ENCODE results near the gene GPR146.
A peak's percentile ranks its signal among the peaks of the same experiment; 100 is the strongest.

Gene GPR146

GRCh38 chr7:1095621-1096155 is 51.3 kb downstream of the GPR146 start:
- no peak for DNase-seq

GRCh38 chr7:1096156-1097119 is 52.1 kb downstream of the GPR146 start:
- DNase-seq: no peak

- DNase-seq: no peak
Measured at GRCh38 chr7:1097120-1097504, 52.8 kb downstream of the GPR146 start.

- DNase-seq: no peak
Measured at GRCh38 chr7:1098243-1099153, 54.2 kb downstream of the GPR146 start.

GRCh38 chr7:1099154-1099542 is 54.8 kb downstream of the GPR146 start:
- no peak for DNase-seq

- DNase-seq: no peak
Measured at GRCh38 chr7:1099637-1100036, 55.3 kb downstream of the GPR146 start.

- DNase-seq: no peak
Measured at GRCh38 chr7:1100386-1100785, 56.0 kb downstream of the GPR146 start.

GRCh38 chr7:1100834-1101562 is 56.7 kb downstream of the GPR146 start:
- DNase-seq: no peak

GRCh38 chr7:1101563-1102431 is 57.5 kb downstream of the GPR146 start:
- DNase-seq: no peak

- no peak for DNase-seq
Measured at GRCh38 chr7:1103009-1103788, 58.9 kb downstream of the GPR146 start.

- DNase-seq: no peak
Measured at GRCh38 chr7:1103789-1104515, 59.6 kb downstream of the GPR146 start.

- DNase-seq: no peak
Measured at GRCh38 chr7:1104516-1105179, 60.3 kb downstream of the GPR146 start.

GRCh38 chr7:1105189-1105588 is 60.8 kb downstream of the GPR146 start:
- DNase-seq: peak; percentile 44

GRCh38 chr7:1106063-1106792 is 61.9 kb downstream of the GPR146 start:
- no peak for DNase-seq

GRCh38 chr7:1106793-1107421 is 62.6 kb downstream of the GPR146 start:
- no peak for DNase-seq

- DNase-seq: no peak
Measured at GRCh38 chr7:1108264-1108920, 64.0 kb downstream of the GPR146 start.

Data from NCI-H2107 (cell line).